IPS DF 19.7 (cell line): ENCODE results near the gene SPATA33.
"Not testable (repeated sequence)": the region's sequence is repeated elsewhere in the genome, so short reads cannot be mapped to it uniquely, and the experiment has no call there.

Source experiments
- DNase-seq: peaks from one replicate; pipeline ENCODE4 v3.0.0-alpha.2; 2013; ENCODE audit warnings: low read depth, low spot score

The SPATA33 gene

DNA sequence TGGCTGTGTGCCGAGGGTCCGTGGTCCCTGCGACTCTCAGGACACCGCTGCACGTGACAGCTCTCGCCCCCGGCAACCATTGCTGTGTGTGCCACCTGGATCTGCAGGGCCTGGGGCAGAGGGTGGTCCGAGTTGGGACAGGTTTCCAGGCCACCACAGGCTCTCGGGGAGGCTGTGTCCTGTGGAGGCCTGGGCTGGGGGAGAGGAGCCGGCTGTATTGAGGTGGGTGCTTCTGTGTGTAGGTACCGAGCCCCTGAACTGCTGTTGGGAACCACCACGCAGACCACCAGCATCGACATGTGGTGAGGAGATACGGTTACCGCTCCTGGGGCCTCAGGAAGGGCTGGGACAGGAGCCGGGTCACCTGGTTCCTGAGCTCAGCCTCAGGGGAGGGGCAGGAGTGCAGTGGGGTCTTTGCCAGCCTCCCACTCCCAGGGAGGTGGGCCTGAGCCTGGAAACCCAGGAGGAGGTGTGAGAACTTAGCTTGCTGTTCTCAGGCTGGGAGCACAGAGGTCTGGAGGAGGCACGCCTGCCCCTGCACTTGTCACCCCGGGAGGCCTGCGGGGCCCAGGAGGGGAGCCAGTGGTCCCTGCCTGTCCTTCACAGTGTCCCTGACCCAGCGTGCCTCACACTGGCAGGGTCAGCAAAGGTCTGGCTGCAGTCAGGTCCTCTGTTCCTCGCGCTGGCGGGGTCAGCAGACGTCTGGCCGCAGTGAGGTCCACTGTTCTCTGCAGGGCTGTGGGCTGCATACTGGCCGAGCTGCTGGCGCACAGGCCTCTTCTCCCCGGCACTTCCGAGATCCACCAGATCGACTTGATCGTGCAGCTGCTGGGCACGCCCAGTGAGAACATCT, 36.5 kb downstream of the SPATA33 start:
- DNase-seq: no peak

DNA sequence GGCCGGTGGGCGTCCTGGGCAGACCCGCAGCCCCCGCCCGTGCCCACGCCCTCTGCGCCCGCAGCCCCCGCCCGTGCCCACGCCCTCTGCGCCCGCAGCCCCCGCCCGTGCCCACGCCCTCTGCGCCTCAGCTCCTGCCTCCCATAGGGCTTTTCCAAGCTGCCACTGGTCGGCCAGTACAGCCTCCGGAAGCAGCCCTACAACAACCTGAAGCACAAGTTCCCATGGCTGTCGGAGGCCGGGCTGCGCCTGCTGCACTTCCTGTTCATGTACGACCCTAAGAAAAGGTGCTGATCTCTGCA, 37.1 kb downstream of the SPATA33 start:
- DNase-seq: not testable (repeated sequence)

DNA sequence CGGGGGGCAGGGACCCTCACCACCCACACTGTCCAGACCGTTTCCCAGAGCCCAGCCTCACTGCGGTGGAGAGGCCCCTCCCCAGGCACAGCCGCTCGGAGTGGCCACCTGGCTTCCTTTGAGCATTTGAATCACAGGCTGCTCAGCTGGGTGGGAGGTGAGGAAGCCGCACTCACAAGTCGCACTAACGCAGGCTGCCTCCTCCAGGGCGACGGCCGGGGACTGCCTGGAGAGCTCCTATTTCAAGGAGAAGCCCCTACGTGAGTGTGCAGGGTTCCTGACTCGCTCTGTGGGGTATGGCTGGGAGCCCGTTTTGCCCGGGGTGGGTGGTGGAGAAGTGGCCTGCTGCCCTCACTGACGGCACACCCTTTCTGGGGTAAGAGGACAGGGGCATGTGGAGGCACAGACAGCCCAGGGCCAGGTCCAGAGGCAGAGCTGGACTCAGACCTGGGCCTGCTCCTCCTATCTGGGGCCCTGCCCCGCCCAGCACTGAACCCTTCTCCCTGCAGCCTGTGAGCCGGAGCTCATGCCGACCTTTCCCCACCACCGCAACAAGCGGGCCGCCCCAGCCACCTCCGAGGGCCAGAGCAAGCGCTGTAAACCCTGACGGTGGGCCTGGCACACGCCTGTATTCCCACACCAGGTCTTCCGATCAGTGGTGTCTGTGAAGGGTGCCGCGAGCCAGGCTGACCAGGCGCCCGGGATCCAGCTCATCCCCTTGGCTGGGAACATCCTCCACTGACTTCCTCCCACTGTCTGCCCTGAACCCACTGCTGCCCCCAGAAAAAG, 37.6 kb downstream of the SPATA33 start:
- DNase-seq: no peak

- no peak for DNase-seq
Measured at GRCh38 chr16:89695875-89696669, 38.4 kb downstream of the SPATA33 start.

- no peak for DNase-seq
Measured at GRCh38 chr16:89696670-89697128, 39.1 kb downstream of the SPATA33 start.

GRCh38 chr16:89697161-89697615, 39.6 kb downstream of the SPATA33 start:
- no peak for DNase-seq

DNA sequence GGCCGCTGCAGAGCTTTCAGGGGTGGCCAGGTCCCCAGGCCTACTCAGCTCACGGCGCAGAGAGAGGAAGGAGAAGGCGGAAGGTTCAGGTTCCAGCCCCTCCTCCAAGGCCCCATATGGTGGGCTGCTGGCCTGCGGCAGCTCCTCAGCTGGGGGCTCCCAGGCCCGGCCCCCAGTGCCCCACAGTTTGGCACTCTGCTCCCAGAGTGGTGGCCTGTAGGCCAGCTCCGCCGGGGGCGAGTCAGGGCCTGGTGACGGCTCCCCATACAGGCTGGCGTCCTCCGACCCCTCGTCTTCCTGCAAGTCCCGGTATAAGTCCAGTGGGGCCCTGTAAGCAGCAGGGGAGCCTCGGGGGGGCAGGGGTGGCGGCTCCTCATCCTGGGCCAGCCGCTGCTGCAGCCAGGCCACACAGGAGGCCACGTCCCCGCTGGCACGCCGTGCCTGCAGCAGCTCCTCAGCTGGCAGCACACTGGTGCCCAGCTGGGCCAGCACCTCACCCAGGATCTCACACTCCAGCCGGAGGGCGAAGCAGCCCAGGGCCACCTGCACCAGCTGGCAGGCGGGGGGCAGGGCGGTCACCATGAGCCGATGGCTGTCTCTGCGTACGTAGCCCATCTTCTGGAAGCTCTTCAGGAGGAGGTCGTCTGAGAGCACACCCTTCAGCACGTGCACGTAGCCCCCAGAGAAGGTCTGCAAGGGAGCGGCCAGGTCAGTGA, 40.1 kb downstream of the SPATA33 start:
- no peak for DNase-seq

- not testable (repeated sequence) for DNase-seq
Measured at GRCh38 chr16:89698717-89699116, 41.1 kb downstream of the SPATA33 start.

DNA sequence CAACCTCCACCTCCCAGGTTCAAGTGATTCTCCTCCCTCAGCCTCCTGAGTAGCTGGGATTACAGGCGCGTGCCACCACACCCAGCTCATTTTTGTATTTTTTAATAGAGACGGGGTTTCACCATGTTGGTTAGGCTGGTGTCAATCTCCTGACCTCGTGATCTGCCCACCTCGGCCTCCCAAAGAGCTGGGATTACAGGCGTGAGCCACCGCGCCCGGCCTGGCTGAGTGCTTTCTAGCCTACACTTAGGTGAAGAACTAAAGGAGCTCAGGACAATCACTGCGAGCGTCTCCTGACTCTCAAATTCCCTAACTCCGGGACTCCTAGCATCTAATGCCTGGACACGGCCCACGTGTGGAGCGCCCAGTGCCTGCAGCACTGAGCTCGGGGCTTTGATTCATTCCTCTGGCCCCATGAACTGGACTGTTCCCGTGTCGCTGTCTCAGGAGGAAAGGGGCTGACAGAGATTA, 42.0 kb downstream of the SPATA33 start:
- DNase-seq: not testable (repeated sequence)

DNA sequence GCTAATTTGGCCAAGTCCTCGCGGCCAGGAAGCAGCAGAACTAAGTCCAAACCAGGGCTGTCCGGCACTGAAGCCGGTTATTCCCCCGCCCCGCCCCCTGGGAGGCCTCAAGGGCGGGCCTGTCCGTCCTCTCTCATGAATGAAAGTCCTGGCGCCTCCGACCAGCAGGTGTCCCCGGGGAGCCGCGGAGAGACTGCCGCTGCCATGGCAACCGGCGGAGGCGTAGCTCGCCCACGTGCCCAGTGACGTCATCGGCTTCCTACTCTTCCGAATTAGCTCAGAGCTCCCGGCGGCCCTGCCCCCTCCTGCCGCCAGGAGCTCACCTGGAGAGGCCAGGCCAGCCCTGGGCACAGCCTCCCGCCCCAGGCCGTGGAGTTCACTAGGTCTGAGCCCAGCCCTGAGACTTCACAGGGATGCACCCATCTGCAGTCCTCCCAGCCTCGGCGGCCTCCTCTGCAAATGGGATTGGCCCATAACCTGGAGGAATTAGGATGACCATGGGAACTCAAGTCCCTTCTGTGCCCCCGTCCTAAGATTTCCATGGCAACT, 42.5 kb downstream of the SPATA33 start:
- DNase-seq: peak; percentile 95

- no peak for DNase-seq
Measured at GRCh38 chr16:89700649-89701424, 43.2 kb downstream of the SPATA33 start.

DNA sequence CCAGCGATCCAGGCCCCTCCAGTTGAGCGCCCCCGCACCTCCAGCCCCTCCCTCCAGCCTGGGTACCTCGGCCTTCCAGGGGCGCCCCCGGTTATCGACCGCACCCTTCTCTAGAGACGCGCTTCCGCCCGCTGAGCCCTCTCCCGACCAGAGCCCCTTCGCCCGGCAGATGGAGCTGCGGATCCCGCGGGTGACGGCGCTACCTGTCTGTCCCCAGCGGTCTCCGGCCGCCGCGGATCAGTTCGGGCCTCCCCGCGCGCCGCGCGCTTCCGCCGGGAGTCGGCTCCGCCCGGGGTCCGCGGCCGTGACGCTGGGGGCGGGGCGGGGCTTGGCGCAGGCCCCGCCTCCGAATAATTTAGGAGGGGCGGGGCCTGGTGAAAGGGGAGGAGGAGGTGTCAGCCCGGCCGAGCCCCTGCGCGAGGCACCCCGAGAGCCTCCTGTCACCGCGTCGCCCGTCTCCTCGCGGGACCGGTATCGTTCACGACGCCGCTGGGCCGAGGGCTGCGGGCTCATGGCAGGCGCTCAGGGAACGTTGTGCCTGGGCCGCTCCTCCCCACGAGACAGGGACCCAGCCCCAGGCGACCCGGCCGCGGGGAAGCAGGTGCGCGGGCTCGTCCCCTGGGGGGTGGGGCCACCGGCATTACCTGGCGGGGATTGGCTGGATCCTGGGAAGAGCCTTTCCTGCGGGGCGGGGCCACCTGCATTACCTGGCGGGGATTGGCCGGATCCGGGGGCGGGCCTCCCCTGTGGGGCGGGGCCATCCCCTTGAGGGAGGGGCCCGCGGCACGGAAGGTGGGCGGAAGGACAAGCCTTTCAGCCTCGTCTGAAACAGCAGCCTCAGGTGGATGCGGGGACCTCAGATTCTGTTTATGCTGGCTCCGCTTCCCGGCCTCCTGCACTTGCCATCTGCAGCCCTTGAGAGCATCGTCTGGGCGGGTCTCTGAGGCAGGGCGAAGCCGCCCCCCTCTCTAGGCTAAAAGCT, 44.1 kb downstream of the SPATA33 start, which contains the start of gene SPATA2L:
TSS of gene SPATA2L (minus strand) at position 281 of the 982 bp plus-strand sequence. CDS start 473 bp downstream, outside the sequence.
- no peak for DNase-seq

DNA sequence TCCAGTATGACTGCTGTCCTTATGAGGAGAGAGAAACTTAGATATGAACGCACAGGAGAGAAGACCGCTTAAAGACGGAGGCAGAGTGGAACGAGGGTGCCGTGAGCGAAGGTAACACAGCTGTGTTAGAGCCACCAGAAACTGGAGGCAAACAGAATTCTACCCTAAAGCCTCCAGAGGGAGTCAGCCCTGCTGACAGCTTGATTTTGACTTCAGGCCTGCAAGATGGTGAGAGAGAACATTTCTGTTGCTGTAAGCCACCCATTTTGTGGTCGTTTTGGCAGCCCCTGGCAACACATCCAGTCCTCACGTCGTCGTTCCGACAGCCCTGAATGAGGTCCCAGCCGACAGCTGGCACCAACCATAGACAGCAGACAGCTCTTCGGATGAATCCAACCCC, 46.6 kb downstream of the SPATA33 start:
- DNase-seq: no peak

- DNase-seq: no peak
Measured at GRCh38 chr16:89705006-89705405, 47.4 kb downstream of the SPATA33 start.

DNA sequence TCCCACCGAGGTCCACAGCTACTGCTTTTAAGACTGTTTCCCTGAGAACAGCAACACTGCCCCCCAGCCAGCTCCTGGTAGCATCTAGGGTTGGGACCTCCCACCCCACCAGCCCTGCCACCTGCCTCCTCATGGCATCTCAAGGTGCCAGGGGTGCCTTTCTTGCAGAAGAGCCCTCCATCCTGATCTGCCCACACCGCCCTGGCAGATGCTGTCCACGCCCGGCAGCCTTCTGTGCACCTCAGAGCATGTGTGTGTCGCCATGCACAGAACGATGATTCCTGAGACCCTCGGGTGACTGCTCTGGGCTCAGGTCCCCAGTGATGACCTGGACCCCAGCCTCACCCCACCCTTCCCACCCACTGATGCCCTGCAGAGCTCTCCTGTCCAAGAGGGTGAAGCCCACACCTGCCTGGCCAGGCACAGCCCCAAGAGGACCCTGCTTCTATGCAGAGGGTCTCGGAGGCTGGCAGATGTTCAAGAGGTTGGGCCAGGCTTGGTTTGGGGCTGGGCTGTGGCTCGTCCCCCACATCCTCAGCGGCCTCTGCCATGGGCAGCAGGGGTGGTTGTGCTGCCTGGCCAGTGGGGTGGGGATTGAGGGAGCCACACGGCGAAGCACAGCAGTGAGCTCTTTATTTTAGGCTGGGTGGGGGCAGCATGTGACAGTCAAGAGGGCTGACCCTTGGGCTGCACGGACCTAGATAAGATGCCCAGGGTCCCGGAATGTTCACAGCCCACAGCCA, 49.1 kb downstream of the SPATA33 start:
- no peak for DNase-seq

DNA sequence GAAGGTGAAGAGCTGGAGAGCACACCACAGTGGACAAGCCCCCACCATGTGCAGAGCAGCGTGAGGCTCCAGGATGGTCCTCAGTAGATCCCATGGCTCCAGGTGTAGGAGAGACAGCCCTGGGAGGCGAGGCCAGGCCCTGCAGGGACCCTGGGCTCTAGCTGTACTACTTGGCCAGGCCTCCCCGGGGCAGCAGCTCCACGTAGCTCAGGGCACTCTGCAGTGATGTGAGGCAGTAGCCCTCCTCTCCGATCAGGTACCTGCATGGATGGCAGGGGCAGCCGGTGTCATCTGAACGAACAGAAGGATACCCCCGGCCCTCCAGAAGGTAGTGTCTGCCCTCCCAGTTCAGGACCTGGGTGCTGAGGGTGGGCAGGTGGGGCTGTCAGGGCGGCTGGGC, 50.1 kb downstream of the SPATA33 start:
- DNase-seq: no peak

DNA sequence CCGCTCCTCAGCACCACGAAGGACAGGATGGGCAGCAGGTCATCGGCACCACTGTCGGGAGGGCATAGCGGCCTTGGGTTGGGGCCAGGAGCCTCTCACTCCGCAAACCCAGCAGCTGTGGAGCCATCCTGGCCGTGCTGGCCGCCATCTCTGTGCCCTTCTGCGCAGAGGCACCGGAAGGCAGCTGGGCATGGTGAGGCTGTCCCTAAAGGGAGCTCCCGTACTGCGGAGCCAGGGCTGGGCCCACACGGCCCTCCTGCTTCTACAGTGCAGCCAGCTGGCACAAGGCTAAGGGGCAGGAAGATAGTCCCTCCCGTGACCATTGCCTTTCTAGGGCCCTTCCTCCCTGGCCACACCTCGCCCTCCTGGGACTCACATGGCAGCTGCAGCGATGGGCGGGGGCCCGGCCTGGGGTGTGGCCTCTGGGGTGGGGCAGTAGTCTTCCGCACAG, 50.9 kb downstream of the SPATA33 start:
- DNase-seq: no peak

GRCh38 chr16:89709166-89709565, 51.5 kb downstream of the SPATA33 start:
- DNase-seq: no peak
